SK-N-MC (cell line): ENCODE data around the gene DNA2.
"Not testable (repeated sequence)": the region's sequence is repeated elsewhere in the genome, so short reads cannot be mapped to it uniquely, and the experiment has no call there.

Experiments used
- DNase-seq: peaks from one replicate; pipeline ENCODE4 v3.0.0-alpha.2; 2011; ENCODE audit warnings: low read depth, low spot score
- H3K27ac ChIP-seq: fragments of 200-600 bp; sonication (generic); 2 replicates; pipeline ENCODE4 v1.5.1; 2016; ENCODE audit warnings: mixed run types
- H3K36me3 ChIP-seq: fragments of 200-600 bp; sonication (generic); 2 replicates; pipeline ENCODE4 v1.6.1; 2017; ENCODE audit warnings: antibody characterized with exemption, low read length, mixed read lengths; ENCODE audit not compliant: insufficient read depth
- H3K4me3 ChIP-seq: fragments of 200-600 bp; sonication (generic); 2 replicates; pipeline ENCODE4 v1.5.1; 2016
- H3K9ac ChIP-seq: fragments of 200-600 bp; sonication (generic); 2 replicates; pipeline ENCODE4 v1.8.0; 2017; ENCODE audit warnings: mixed run types, mixed read lengths; ENCODE audit not compliant: insufficient read length
- H3K9me3 ChIP-seq: fragments of 200-600 bp; sonication (generic); 2 replicates; pipeline ENCODE4 v1.6.1; 2017; ENCODE audit warnings: low read depth, mild to moderate bottlenecking, antibody characterized with exemption, low read length, moderate library complexity, mixed read lengths
- EZH2 ChIP-seq: fragments of 200-600 bp; sonication (generic); IDR thresholded peaks from one replicate; pipeline ENCODE4 v1.6.1; 2017; ENCODE audit warnings: antibody characterized with exemption
- FOXP2 ChIP-seq: optimal IDR thresholded peaks from 2 replicates; pipeline ENCODE3; 2011; ENCODE audit warnings: mild to moderate bottlenecking, moderate library complexity; ENCODE audit not compliant: insufficient read depth; ENCODE audit errors: extremely low read length, control extremely low read depth
- POLR2AphosphoS5 ChIP-seq: IDR thresholded peaks from 2 replicates; pipeline ENCODE4 v1.6.1; 2012; ENCODE audit warnings: mild to moderate bottlenecking, low read depth, low read length, borderline replicate concordance

The DNA2 gene, protein sequence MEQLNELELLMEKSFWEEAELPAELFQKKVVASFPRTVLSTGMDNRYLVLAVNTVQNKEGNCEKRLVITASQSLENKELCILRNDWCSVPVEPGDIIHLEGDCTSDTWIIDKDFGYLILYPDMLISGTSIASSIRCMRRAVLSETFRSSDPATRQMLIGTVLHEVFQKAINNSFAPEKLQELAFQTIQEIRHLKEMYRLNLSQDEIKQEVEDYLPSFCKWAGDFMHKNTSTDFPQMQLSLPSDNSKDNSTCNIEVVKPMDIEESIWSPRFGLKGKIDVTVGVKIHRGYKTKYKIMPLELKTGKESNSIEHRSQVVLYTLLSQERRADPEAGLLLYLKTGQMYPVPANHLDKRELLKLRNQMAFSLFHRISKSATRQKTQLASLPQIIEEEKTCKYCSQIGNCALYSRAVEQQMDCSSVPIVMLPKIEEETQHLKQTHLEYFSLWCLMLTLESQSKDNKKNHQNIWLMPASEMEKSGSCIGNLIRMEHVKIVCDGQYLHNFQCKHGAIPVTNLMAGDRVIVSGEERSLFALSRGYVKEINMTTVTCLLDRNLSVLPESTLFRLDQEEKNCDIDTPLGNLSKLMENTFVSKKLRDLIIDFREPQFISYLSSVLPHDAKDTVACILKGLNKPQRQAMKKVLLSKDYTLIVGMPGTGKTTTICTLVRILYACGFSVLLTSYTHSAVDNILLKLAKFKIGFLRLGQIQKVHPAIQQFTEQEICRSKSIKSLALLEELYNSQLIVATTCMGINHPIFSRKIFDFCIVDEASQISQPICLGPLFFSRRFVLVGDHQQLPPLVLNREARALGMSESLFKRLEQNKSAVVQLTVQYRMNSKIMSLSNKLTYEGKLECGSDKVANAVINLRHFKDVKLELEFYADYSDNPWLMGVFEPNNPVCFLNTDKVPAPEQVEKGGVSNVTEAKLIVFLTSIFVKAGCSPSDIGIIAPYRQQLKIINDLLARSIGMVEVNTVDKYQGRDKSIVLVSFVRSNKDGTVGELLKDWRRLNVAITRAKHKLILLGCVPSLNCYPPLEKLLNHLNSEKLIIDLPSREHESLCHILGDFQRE

DNA sequence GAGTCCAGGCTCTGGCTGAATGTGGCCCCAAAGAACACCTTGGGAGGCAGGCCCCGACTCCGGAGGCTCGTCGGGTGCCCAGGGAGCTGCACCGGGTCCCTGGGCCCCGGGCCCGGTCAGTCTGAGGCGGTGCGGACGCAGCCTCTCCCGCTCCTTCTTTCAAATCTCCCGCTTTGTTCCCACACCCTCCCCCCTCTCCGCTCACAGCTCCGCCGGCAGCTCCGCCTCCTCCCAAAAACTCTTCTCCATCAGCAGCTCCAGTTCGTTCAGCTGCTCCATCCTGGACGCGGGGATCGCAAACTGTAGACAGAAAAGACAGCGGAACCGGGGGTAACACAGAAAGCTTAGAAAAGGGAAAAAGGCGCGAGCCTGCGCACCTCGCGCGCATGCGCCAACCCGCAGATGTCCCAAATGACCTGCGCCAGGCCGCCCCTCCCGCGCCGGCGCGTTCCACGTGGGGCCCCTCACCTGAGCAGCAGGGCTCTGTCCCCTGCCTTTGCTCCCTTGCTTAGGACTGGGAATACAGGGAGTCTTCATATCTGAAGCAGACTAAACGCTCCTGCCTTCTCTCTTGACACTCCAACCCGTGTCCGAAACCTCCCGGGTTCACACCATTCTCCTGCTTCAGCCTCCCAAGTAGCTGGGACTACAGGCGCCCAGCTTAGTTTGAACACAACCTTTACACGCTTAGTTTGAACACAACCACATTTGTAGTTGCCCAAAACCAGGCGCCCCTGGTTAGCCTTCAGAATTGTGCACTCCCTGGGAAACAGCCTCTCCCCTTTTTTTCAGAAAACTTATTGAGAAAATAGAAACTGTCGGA lies at the start of gene DNA2:
Gene DNA2 (minus strand): TSS at position 388 of the 823 bp plus-strand sequence. CDS start 109 bp downstream, at position 279.
- no peaks in the 10 kb centered on the region for H3K9me3 ChIP-seq
- no peak for TF ChIP-seq EZH2
- no peak for TF ChIP-seq FOXP2
- TF ChIP-seq POLR2AphosphoS5: peak; percentile 75
- peak within 1 kb of the TSS; percentile 91 for H3K4me3 ChIP-seq
- peak within 1 kb of the TSS; percentile 93 for H3K9ac ChIP-seq
- peak within 1 kb of the TSS; percentile 90 for H3K27ac ChIP-seq
- peak; percentile 3 for DNase-seq
- H3K36me3 ChIP-seq: peaks cover 19% of the 10 kb centered on the region; the same call in 1 of the 2 replicates

DNA sequence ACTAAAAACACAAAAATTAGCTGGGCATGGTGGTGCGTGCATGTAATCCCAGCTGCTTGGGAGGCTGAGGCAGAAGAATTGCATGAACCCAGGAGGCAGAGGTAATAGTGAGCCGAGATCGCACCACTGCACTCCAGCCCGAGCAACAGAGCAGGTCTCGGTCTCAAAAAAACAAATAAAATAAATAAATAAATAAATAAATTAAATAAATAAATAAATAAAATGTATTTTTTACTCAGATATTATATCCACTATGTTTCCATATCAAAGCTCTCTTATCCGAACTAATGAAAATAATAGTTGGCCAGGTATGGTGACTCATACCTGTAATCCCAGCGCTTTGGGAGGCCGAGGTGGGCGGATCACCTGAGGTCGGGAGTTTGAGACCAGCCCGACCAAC lies 46.8 kb upstream of the DNA2 start:
- not testable (repeated sequence) for DNase-seq, H3K9ac ChIP-seq, H3K36me3 ChIP-seq, H3K4me3 ChIP-seq, H3K27ac ChIP-seq, H3K9me3 ChIP-seq

DNA sequence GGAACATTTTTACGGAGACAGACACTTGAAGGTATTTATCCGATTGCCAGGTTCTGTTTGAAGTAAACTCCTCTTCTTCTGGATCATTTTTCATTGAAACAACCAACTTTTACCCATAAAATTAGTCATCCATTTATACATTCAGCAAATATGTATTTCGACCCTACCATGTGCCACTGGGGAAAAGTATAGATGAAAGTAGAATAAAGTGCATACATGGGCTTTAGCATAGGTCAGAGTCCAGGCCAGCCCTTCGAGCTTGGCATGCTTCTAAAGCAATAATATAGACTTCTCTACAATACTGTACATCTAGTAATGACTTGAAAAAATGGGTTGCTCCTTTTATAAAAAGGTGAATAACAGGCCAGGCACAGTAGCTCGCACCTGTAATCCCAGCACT lies 45.4 kb upstream of the DNA2 start:
- TF ChIP-seq POLR2AphosphoS5 (no peak), EZH2 (no peak), FOXP2 (no peak)
- H3K27ac ChIP-seq: peak overlapping the region; percentile 68
- no peaks in the 10 kb centered on the region for H3K36me3 ChIP-seq
- no peaks in the 10 kb centered on the region for H3K9me3 ChIP-seq
- no peak for DNase-seq
- H3K4me3 ChIP-seq: no peak overlapping the region
- no peak overlapping the region for H3K9ac ChIP-seq

DNA sequence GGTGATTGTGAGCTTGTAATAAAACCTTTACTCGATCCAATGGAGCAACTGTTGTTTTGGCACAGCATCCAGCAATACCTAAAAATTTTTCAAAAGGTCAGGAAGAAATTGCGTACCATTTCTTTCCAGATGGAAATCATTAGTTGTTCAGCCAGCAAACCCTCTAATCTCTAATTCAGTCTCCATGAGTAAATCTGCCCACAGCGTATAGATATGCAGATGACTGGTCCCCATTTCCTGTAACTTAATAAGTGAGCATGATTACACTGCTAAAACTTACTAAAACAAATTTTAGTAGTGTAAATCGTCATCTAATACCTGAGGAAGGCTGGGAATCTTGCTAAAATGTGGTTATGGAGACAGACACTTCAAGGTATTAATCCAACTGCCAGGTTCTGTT lies 45.0 kb upstream of the DNA2 start:
- DNase-seq: no peak
- Histone ChIP-seq H3K9ac (no peak overlapping the region), H3K9me3 (no peaks in the 10 kb centered on the region), H3K4me3 (no peak overlapping the region), H3K27ac (peak overlapping the region; percentile 68; the same call in 1 of the 2 replicates), H3K36me3 (no peaks in the 10 kb centered on the region)
- TF ChIP-seq POLR2AphosphoS5 (no peak), EZH2 (no peak), FOXP2 (no peak)

DNA sequence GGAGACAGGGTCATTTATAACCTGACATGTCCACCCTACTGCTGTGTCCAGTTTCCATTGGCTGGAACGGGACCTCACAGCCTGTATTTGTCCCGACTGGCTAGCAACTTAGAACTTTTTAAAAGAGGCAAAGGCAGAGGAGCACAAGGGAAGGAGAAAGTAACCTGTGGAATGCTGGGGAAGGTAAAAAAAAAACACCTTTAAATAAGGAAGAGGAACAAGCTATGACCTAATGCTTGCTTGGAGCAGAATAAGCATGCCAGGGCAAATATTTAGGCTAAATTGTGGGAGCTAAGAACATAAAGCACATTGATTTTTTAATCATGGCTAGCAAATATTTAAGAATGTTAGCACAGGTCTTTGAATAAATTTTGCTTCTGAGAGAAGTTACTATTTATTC lies 44.4 kb upstream of the DNA2 start:
- not testable (repeated sequence) for H3K4me3 ChIP-seq, H3K9ac ChIP-seq, DNase-seq, H3K27ac ChIP-seq, H3K36me3 ChIP-seq, H3K9me3 ChIP-seq

DNA sequence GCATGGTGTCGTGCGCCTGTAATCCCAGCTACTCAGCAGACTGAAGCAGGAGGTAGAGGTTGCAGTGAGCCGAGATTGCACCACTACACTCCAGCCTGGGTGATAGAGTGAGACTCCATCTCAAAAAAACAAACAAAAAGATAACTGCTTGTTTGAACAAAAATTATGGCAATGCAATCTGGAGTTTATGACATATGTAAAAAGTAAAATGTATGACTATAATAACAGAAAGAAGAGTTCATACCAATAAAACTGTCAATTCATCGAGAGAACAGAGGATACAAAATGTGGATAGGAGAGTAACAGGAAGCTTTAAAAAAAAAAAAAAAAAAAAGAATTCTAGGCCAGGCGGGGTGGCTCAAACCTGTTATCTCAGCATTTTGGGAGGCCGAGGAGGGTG lies 36.3 kb upstream of the DNA2 start:
- DNase-seq: no peak
- no peak overlapping the region for H3K4me3 ChIP-seq
- no peak overlapping the region for H3K27ac ChIP-seq
- no peaks in the 10 kb centered on the region for H3K9me3 ChIP-seq
- H3K36me3 ChIP-seq: no peaks in the 10 kb centered on the region
- H3K9ac ChIP-seq: no peak overlapping the region
- TF ChIP-seq EZH2: no peak
- TF ChIP-seq POLR2AphosphoS5: no peak
- TF ChIP-seq FOXP2: no peak

DNA sequence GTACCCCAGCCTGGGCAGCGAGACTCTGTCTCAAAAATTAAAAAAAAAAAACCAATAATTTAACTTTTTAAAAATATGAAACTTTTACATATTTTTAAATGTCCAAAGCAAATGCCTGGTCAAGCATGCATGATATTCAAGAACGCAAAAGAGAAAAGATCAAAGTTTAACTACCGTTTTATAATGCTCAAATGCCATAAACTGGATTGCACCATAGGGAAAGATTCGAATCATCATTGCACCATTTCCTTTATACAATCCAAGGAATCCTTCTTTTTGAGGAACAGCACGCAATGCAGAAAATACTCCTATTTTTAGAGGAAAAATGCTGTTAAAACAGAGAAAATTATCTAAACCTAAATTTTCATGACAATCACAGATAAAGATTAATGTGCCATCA lies 34.6 kb upstream of the DNA2 start:
- no peak overlapping the region for H3K4me3 ChIP-seq
- no peaks in the 10 kb centered on the region for H3K9me3 ChIP-seq
- DNase-seq: no peak
- no peak overlapping the region for H3K27ac ChIP-seq
- no peaks in the 10 kb centered on the region for H3K36me3 ChIP-seq
- TF ChIP-seq POLR2AphosphoS5 (no peak), EZH2 (no peak), FOXP2 (no peak)
- H3K9ac ChIP-seq: no peak overlapping the region

DNA sequence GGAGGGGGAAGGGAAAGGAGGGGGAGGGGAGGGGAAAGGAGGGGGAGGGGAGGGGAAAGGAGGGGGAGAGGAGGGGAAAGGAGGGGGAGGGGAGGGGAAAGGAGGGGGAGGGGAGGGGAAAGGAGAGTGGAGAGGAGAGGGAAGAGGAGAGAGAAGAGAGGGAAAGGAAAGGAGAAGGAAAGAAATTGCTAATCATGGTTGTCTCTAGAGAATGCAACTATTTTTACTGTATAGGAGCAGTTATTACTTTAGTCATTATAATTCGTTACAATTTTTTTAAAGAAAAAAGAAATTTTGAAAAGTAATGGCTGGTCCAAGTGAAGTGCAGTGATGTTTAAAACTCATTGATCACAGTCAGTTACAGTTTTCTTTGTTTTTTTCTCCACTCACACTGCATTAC lies 31.1 kb upstream of the DNA2 start:
- Histone ChIP-seq H3K9me3 (no peaks in the 10 kb centered on the region), H3K36me3 (no peaks in the 10 kb centered on the region), H3K4me3 (no peak overlapping the region), H3K27ac (no peak overlapping the region), H3K9ac (no peak overlapping the region)
- no peak for TF ChIP-seq EZH2
- TF ChIP-seq POLR2AphosphoS5: no peak
- TF ChIP-seq FOXP2: no peak
- DNase-seq: no peak
